Sigmoid colon (tissue), 4 donors: ENCODE data around the gene CFLAR.

ENCODE experiments used
- EP300 ChIP-seq, 4 donors: sonication (generic); formaldehyde crosslinking; IDR thresholded peaks; one replicate each; pipeline ENCODE4 v1.6.1; 2017; ENCODE audit warnings: antibody characterized with exemption in 4 of 4
- POLR2A ChIP-seq, 2 donors: fragments of 450-650 bp; IDR thresholded peaks; one replicate each; pipeline ENCODE4 v1.6.1; 2016; ENCODE audit warnings: antibody characterized with exemption in 2 of 2, mild to moderate bottlenecking in 2 of 2, moderate library complexity in 2 of 2
- POLR2AphosphoS5 ChIP-seq, 4 donors: sonication (generic); formaldehyde crosslinking; IDR thresholded peaks; one replicate each; pipeline ENCODE4 v1.6.1; 2017; ENCODE audit warnings: antibody characterized with exemption in 4 of 4
- TF ChIP-seq, protein P1 (sequence below), 4 experiments: fragments of 450-650 bp in 3 of 4; fragments of 200-600 bp in 1 of 4; IDR thresholded peaks; one replicate each; pipeline ENCODE4 v1.5.1; 2016 to 2019; ENCODE audit warnings: antibody characterized with exemption in 4 of 4, mild to moderate bottlenecking in 3 of 4, moderate library complexity in 2 of 4

DNA sequence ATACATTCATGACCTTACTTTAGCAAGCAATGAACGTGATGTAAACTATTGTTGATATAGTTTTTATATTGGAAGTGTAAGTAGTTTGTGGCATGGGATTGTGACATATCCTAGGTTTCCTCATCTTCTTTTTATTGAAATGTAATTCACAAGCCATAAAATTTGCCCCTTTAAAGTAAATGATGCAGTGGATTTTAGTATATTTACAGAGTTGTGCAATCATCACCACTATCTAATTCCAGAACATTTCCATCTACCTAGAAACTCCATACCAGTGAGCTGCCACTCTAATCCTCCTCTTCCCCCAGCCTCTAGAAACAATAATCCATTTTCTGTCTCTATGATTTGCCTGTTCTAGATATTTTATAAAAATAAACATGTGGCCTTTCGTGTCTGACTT is 56.3 kb downstream of the CFLAR start:
- TF ChIP-seq, protein P1, sequence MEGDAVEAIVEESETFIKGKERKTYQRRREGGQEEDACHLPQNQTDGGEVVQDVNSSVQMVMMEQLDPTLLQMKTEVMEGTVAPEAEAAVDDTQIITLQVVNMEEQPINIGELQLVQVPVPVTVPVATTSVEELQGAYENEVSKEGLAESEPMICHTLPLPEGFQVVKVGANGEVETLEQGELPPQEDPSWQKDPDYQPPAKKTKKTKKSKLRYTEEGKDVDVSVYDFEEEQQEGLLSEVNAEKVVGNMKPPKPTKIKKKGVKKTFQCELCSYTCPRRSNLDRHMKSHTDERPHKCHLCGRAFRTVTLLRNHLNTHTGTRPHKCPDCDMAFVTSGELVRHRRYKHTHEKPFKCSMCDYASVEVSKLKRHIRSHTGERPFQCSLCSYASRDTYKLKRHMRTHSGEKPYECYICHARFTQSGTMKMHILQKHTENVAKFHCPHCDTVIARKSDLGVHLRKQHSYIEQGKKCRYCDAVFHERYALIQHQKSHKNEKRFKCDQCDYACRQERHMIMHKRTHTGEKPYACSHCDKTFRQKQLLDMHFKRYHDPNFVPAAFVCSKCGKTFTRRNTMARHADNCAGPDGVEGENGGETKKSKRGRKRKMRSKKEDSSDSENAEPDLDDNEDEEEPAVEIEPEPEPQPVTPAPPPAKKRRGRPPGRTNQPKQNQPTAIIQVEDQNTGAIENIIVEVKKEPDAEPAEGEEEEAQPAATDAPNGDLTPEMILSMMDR (IDR thresholded peaks at IDR 0.05), result no peak
- TF ChIP-seq EP300 (IDR thresholded peaks at IDR 0.05) (no peak), POLR2AphosphoS5 (IDR thresholded peaks at IDR 0.05) (no peak), POLR2A (IDR thresholded peaks at IDR 0.05) (no peak)
